Neural progenitor cell (in vitro differentiated cells): ENCODE measurements around the gene C22orf39. TPM values are rescaled to one million over a fixed set of nuclear protein-coding genes. Genes with fewer than 3 reads are reported as not detected.

ENCODE experiments used
- DNase-seq: peaks from one replicate; pipeline ENCODE4 v3.0.0-alpha.2; 2016; ENCODE audit warnings: low spot score
- H2AFZ ChIP-seq: fragments of 200-600 bp; sonication (generic); replicated peaks from 2 replicates; pipeline ENCODE4 v1.6.1; 2016; ENCODE audit warnings: antibody characterized with exemption
- H3F3A ChIP-seq: fragments of 200-600 bp; sonication (generic); 2 replicates; pipeline ENCODE4 v1.6.1; 2016; ENCODE audit warnings: antibody characterized with exemption, low read depth
- H3K27ac ChIP-seq: fragments of 200-600 bp; sonication (generic); 2 replicates; pipeline ENCODE4 v1.5.1; 2016; ENCODE audit warnings: mild to moderate bottlenecking
- H3K27me3 ChIP-seq: fragments of 200-600 bp; sonication (generic); 2 replicates; pipeline ENCODE4 v1.6.1; 2016; ENCODE audit warnings: mild to moderate bottlenecking, moderate library complexity
- H3K36me3 ChIP-seq: fragments of 200-600 bp; sonication (generic); 2 replicates; pipeline ENCODE4 v1.5.1; 2016
- H3K4me1 ChIP-seq: fragments of 200-600 bp; sonication (generic); 2 replicates; pipeline ENCODE4 v1.6.1; 2016; ENCODE audit warnings: mixed run types
- H3K4me2 ChIP-seq: fragments of 200-600 bp; sonication (generic); 2 replicates; pipeline ENCODE4 v1.6.1; 2016
- H3K4me3 ChIP-seq: fragments of 200-600 bp; sonication (generic); 2 replicates; pipeline ENCODE4 v1.5.1; 2016
- H3K79me2 ChIP-seq: fragments of 200-600 bp; sonication (generic); 2 replicates; pipeline ENCODE4 v1.6.1; 2016; ENCODE audit warnings: low read depth
- H3K9ac ChIP-seq: fragments of 200-600 bp; sonication (generic); 2 replicates; pipeline ENCODE4 v1.6.1; 2016
- H3K9me3 ChIP-seq: fragments of 200-600 bp; sonication (generic); 2 replicates; pipeline ENCODE4 v1.5.1; 2016; ENCODE audit warnings: low read depth
- H4K20me1 ChIP-seq: fragments of 200-600 bp; sonication (generic); 2 replicates; pipeline ENCODE4 v1.6.1; 2016; ENCODE audit warnings: low read depth
- H3K27ac Mint-ChIP-seq: 3 replicates; pipeline ENCODE4 v1.8.0; 2021; ENCODE audit warnings: mixed read lengths
- H3K27me3 Mint-ChIP-seq: 2 replicates; pipeline ENCODE4 v1.8.0; 2022; ENCODE audit warnings: low read depth, mild to moderate bottlenecking, inconsistent platforms, moderate library complexity, mixed read lengths; ENCODE audit not compliant: insufficient read depth
- H3K36me3 Mint-ChIP-seq: 3 replicates; pipeline ENCODE4 v1.8.0; 2021; ENCODE audit warnings: mixed read lengths
- H3K4me1 Mint-ChIP-seq: 3 replicates; pipeline ENCODE4 v1.8.0; 2021; ENCODE audit warnings: mixed read lengths
- H3K4me3 Mint-ChIP-seq: 3 replicates; pipeline ENCODE4 v1.8.0; 2021; ENCODE audit warnings: mild to moderate bottlenecking, moderate library complexity, mixed read lengths
- H3K9me3 Mint-ChIP-seq: 3 replicates; pipeline ENCODE4 v1.8.0; 2020; ENCODE audit warnings: mixed read lengths
- EZH2 ChIP-seq: fragments of 200-600 bp; sonication (generic); IDR thresholded peaks from 2 replicates; pipeline ENCODE4 v1.6.1; 2017; ENCODE audit warnings: antibody characterized with exemption, mild to moderate bottlenecking, moderate library complexity
- EZH2phosphoT487 ChIP-seq: fragments of 200-600 bp; sonication (generic); IDR thresholded peaks from 2 replicates; pipeline ENCODE4 v1.6.1; 2017; ENCODE audit warnings: antibody characterized with exemption
- total RNA-seq: library from RNA; depleted of rRNA; stranded (reverse); fragments of >200 nt; gene quantifications from 2 replicates; pipeline ENCODE4 v1.2.3, GENCODE V29; 2015; ENCODE audit warnings: low replicate concordance
- TF ChIP-seq, protein P1 (sequence below): fragments of 200-600 bp; sonication (generic); IDR thresholded peaks from 2 replicates; pipeline ENCODE4 v1.5.1; 2017; ENCODE audit warnings: antibody characterized with exemption, mild to moderate bottlenecking

The C22orf39 gene
- total RNA-seq, 1 donor from 2014 or later: 49.5 TPM

DNA sequence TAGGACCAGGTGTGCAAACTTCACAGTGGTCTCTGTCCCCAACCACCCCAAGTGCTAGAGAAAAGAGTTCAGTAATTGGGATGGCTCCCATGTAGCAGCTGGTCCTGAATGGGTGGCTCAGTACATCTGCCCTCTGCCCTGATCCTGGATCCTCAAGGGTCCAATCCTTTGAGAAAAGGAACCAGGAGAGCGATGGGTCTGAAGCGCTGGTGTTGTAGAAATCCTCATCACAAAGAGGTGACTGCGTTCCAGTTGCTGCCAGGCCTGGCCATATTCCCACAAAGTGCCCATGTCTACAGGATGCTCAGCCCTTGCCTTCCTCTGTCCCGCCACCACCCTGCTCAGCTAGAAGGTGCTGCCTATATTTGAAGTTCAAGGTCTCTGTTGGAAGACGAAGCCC, 6.2 kb upstream of the C22orf39 start:
- Histone ChIP-seq H3K27ac (no peak overlapping the region), H3K79me2 (peaks cover 4% of the 10 kb centered on the region), H3K4me3 (no peak overlapping the region), H4K20me1 (no peaks in the 10 kb centered on the region), H3K27me3 (no peaks in the 10 kb centered on the region), H3K9me3 (no peaks in the 10 kb centered on the region), H3F3A (peaks cover 15% of the 10 kb centered on the region), H2AFZ (no peak overlapping the region), H3K36me3 (no peaks in the 10 kb centered on the region), H3K4me2 (no peak overlapping the region), H3K9ac (no peak overlapping the region), H3K4me1 (peaks cover under 1% of the 10 kb centered on the region)
- TF ChIP-seq EZH2phosphoT487: no peak
- H3K27ac Mint-ChIP-seq: no peak overlapping the region
- H3K27me3 Mint-ChIP-seq: peaks cover 2% of the 10 kb centered on the region
- DNase-seq: no peak
- H3K4me1 Mint-ChIP-seq: peaks cover 6% of the 10 kb centered on the region
- H3K9me3 Mint-ChIP-seq: no peaks in the 10 kb centered on the region
- peaks cover 34% of the 10 kb centered on the region for H3K36me3 Mint-ChIP-seq
- H3K4me3 Mint-ChIP-seq: no peak overlapping the region

DNA sequence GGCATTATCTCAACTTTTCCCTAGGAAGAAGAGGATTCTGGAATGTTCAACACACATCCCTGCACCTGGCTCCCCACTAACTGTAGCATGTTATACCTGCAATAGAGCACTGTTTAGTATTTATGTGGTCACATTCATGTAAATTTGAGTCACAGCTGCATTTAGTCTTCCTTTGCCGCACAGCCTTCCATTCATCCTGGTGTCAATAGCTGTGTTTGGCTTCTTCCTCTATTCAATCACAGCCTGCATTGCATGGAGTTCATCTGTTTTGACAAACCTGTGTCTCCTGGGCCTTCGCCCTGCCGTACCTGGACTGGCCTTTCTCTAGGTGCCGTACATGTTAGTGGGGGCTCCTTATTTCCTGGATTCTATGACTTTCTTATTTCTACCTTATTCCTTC, 4.1 kb upstream of the C22orf39 start:
- Histone ChIP-seq H3K27ac (no peak overlapping the region), H3K4me3 (no peak overlapping the region), H3K9ac (no peak overlapping the region), H2AFZ (no peak overlapping the region), H4K20me1 (peaks cover 4% of the 10 kb centered on the region), H3K4me2 (no peak overlapping the region), H3K79me2 (peaks cover 18% of the 10 kb centered on the region), H3K4me1 (peaks cover 9% of the 10 kb centered on the region), H3K36me3 (no peaks in the 10 kb centered on the region), H3K9me3 (no peaks in the 10 kb centered on the region), H3K27me3 (no peaks in the 10 kb centered on the region), H3F3A (peaks cover 32% of the 10 kb centered on the region)
- Mint-ChIP-seq H3K36me3 (peaks cover 30% of the 10 kb centered on the region), H3K9me3 (no peaks in the 10 kb centered on the region), H3K4me1 (peaks cover 18% of the 10 kb centered on the region), H3K27ac (no peak overlapping the region), H3K4me3 (no peak overlapping the region), H3K27me3 (peaks cover 2% of the 10 kb centered on the region)
- TF ChIP-seq EZH2phosphoT487 (no peak), EZH2 (no peak)
- TF ChIP-seq, protein P1, sequence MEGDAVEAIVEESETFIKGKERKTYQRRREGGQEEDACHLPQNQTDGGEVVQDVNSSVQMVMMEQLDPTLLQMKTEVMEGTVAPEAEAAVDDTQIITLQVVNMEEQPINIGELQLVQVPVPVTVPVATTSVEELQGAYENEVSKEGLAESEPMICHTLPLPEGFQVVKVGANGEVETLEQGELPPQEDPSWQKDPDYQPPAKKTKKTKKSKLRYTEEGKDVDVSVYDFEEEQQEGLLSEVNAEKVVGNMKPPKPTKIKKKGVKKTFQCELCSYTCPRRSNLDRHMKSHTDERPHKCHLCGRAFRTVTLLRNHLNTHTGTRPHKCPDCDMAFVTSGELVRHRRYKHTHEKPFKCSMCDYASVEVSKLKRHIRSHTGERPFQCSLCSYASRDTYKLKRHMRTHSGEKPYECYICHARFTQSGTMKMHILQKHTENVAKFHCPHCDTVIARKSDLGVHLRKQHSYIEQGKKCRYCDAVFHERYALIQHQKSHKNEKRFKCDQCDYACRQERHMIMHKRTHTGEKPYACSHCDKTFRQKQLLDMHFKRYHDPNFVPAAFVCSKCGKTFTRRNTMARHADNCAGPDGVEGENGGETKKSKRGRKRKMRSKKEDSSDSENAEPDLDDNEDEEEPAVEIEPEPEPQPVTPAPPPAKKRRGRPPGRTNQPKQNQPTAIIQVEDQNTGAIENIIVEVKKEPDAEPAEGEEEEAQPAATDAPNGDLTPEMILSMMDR: no peak
- no peak for DNase-seq

DNA sequence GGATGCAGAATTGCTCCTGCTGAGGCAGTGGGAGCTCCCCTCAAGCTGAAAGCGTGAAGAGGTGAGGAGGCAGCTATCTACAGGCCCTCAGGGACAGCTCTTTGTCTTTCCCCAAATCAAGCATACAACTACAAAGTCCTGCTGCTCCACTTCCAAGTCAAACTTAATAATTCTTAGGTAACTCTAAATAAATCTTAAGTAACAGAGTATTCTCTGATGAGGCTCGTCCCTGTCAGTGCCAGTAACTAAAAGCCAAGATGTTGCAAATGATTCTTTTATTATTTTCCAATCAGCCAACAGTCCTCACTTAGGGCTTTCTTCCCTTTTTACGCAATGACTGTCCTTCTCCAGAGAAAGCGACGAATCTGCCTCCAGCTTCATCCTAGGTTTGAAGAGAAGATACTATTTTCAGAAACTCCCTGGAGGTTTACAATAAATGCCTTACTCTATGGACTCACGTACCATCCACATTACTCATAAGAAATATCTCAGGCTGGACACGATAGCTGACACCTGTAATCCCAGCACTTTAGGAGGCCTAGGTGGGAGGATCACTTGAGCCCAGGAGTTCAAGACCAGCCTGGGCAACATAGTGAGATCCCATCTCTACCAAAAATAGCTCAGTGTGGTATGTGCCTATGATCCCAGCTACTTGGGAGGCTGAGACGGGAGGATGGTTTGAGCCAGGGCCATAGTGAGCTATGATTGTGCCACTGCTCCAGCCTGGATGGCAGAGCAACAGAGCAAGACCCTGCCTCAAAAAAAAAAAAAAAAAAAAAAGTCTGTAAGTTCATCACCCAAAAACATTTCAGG, 3.1 kb upstream of the C22orf39 start:
- TF ChIP-seq EZH2phosphoT487: no peak
- Mint-ChIP-seq H3K27me3 (peaks cover 2% of the 10 kb centered on the region), H3K36me3 (peaks cover 31% of the 10 kb centered on the region), H3K4me1 (peaks cover 24% of the 10 kb centered on the region), H3K4me3 (no peak overlapping the region), H3K9me3 (no peaks in the 10 kb centered on the region), H3K27ac (no peak overlapping the region)
- Histone ChIP-seq H3K4me3 (no peak overlapping the region), H2AFZ (no peak overlapping the region), H3K27me3 (no peaks in the 10 kb centered on the region), H3F3A (peaks cover 37% of the 10 kb centered on the region), H3K36me3 (no peaks in the 10 kb centered on the region), H3K27ac (no peak overlapping the region), H3K4me2 (no peak overlapping the region), H3K4me1 (peaks cover 14% of the 10 kb centered on the region), H3K9me3 (no peaks in the 10 kb centered on the region), H3K9ac (no peak overlapping the region), H4K20me1 (peaks cover 14% of the 10 kb centered on the region), H3K79me2 (peaks cover 28% of the 10 kb centered on the region)
- no peak for DNase-seq

DNA sequence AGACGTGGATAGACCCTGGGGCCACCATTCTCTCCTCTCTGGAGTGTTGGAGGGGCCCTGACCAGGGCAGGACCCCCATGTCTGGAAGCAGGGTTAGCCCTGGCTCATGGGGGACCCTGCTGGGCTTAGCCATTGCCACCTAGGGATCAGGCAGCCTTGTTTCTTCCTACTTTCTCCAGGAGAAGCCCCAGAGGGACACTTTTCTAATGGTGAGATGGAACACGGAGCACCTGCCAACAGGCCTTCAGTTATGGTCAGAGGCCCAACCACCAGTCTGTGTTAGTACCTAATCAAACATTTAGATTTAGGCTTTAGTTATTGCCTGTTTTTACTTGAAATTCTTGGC, 1.9 kb upstream of the C22orf39 start:
- DNase-seq: no peak
- peaks cover 33% of the 10 kb centered on the region for H3K36me3 Mint-ChIP-seq
- Histone ChIP-seq H3K79me2 (peaks cover 39% of the 10 kb centered on the region), H3K9me3 (no peaks in the 10 kb centered on the region), H2AFZ (no peak overlapping the region), H3K4me2 (no peak overlapping the region), H3F3A (peaks cover 37% of the 10 kb centered on the region), H3K4me1 (peaks cover 14% of the 10 kb centered on the region), H3K27me3 (no peaks in the 10 kb centered on the region), H4K20me1 (peaks cover 25% of the 10 kb centered on the region), H3K4me3 (no peak overlapping the region), H3K36me3 (no peaks in the 10 kb centered on the region), H3K9ac (no peak overlapping the region), H3K27ac (no peak overlapping the region)
- H3K27ac Mint-ChIP-seq: no peak overlapping the region
- H3K9me3 Mint-ChIP-seq: no peaks in the 10 kb centered on the region
- peaks cover 32% of the 10 kb centered on the region for H3K4me1 Mint-ChIP-seq
- H3K4me3 Mint-ChIP-seq: peak overlapping the region; percentile 24
- H3K27me3 Mint-ChIP-seq: peaks cover 4% of the 10 kb centered on the region
- TF ChIP-seq EZH2phosphoT487: no peak
- TF ChIP-seq, protein P1: no peak
- TF ChIP-seq EZH2: no peak
